Osteoblast (primary cell): ENCODE measurements around the gene DSCAML1. TPM values are rescaled to one million over a fixed set of nuclear protein-coding genes. Genes with fewer than 3 reads are reported as not detected.

Experiments
- DNase-seq: peaks from one replicate; pipeline ENCODE4 v3.0.0; 2011; ENCODE audit warnings: low spot score, mixed read lengths; ENCODE audit not compliant: insufficient read length; ENCODE audit errors: missing footprints
- H2AFZ ChIP-seq: 2 replicates; pipeline ENCODE4 v1.6.0; 2011; ENCODE audit warnings: mild to moderate bottlenecking, low read length
- H3K27ac ChIP-seq: 2 replicates; pipeline ENCODE4 v1.5.1; 2011; ENCODE audit warnings: mild to moderate bottlenecking, low read depth, low read length, moderate library complexity
- H3K27me3 ChIP-seq: 2 replicates; pipeline ENCODE4 v1.6.0; 2012; ENCODE audit warnings: mild to moderate bottlenecking, control low read depth, inconsistent platforms, low read length, moderate library complexity; ENCODE audit not compliant: insufficient read depth
- H3K36me3 ChIP-seq: 2 replicates; pipeline ENCODE4 v1.5.1; 2011; ENCODE audit warnings: mild to moderate bottlenecking, low read length, control low read depth, moderate library complexity; ENCODE audit not compliant: insufficient read depth
- H3K4me1 ChIP-seq: 2 replicates; pipeline ENCODE4 v1.5.1; 2011; ENCODE audit warnings: mild to moderate bottlenecking, low read length, control low read depth, moderate library complexity; ENCODE audit not compliant: insufficient read depth
- H3K4me2 ChIP-seq: 2 replicates; pipeline ENCODE4 v1.6.0; 2011; ENCODE audit warnings: mild to moderate bottlenecking, low read length; ENCODE audit not compliant: insufficient read depth
- H3K4me3 ChIP-seq: fragments of 200-600 bp; sonication (generic); 3 replicates; pipeline ENCODE4 v1.5.1; 2012; ENCODE audit warnings: mild to moderate bottlenecking, low read length, inconsistent platforms; ENCODE audit not compliant: insufficient read depth
- H3K79me2 ChIP-seq: 2 replicates; pipeline ENCODE4 v1.6.0; 2012; ENCODE audit warnings: mild to moderate bottlenecking, low read length, control low read depth, inconsistent platforms; ENCODE audit not compliant: insufficient read depth
- H3K9me3 ChIP-seq: 2 replicates; pipeline ENCODE4 v1.5.1; 2011; ENCODE audit warnings: low read depth, low read length, control low read depth
- H4K20me1 ChIP-seq: 2 replicates; pipeline ENCODE4 v1.6.0; 2012; ENCODE audit warnings: mild to moderate bottlenecking, low read length, control low read depth; ENCODE audit not compliant: insufficient read depth
- total RNA-seq: library from RNA; depleted of rRNA; stranded (reverse); fragments of >200 nt; gene quantifications from 2 replicates; pipeline ENCODE4 v1.2.3, GENCODE V29; 2012
- TF ChIP-seq, protein P1 (sequence below): IDR thresholded peaks from 2 replicates; pipeline ENCODE4 v1.5.1; 2011; ENCODE audit warnings: mild to moderate bottlenecking, low read depth, low read length, moderate library complexity; ENCODE audit errors: extremely low read depth

Gene DSCAML1
- total RNA-seq, 1 donor = not detected

GRCh38 chr11:117396970-117397369 is 400.0 kb downstream of the DSCAML1 start:
- Histone ChIP-seq H3K27ac (no peak overlapping the region), H3K9me3 (no peaks in the 10 kb centered on the region), H3K4me2 (no peak overlapping the region), H2AFZ (no peak overlapping the region), H4K20me1 (peaks cover 3% of the 10 kb centered on the region), H3K36me3 (peaks cover 59% of the 10 kb centered on the region), H3K4me1 (no peaks in the 10 kb centered on the region), H3K4me3 (no peak overlapping the region), H3K79me2 (no peaks in the 10 kb centered on the region), H3K27me3 (no peaks in the 10 kb centered on the region)
- DNase-seq = peak; percentile 31
- TF ChIP-seq, protein P1, sequence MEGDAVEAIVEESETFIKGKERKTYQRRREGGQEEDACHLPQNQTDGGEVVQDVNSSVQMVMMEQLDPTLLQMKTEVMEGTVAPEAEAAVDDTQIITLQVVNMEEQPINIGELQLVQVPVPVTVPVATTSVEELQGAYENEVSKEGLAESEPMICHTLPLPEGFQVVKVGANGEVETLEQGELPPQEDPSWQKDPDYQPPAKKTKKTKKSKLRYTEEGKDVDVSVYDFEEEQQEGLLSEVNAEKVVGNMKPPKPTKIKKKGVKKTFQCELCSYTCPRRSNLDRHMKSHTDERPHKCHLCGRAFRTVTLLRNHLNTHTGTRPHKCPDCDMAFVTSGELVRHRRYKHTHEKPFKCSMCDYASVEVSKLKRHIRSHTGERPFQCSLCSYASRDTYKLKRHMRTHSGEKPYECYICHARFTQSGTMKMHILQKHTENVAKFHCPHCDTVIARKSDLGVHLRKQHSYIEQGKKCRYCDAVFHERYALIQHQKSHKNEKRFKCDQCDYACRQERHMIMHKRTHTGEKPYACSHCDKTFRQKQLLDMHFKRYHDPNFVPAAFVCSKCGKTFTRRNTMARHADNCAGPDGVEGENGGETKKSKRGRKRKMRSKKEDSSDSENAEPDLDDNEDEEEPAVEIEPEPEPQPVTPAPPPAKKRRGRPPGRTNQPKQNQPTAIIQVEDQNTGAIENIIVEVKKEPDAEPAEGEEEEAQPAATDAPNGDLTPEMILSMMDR = no peak

DNA sequence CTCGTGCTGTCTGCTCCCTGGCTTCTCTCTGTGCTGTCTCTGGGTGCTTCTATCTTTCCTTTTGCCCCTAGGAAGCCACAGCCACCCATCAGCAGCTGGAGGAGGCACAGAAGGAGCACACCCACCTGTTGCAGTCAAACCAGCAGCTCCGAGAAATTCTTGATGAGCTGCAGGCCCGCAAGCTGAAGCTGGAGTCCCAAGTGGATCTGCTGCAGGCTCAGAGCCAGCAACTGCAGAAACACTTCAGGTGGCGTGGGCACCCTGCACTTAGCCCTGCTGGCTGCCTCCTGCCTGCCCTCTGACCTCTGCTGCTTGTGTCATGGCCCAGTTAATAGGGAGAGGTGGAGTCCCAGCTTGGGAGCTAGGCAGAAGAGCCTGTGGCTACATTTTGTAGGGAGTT is 401.5 kb downstream of the DSCAML1 start:
- Histone ChIP-seq H3K4me2 (no peak overlapping the region), H3K27me3 (no peaks in the 10 kb centered on the region), H3K27ac (no peak overlapping the region), H3K79me2 (no peaks in the 10 kb centered on the region), H3K4me3 (no peak overlapping the region), H3K9me3 (no peaks in the 10 kb centered on the region), H3K4me1 (no peaks in the 10 kb centered on the region), H2AFZ (no peak overlapping the region), H3K36me3 (peaks cover 72% of the 10 kb centered on the region), H4K20me1 (peaks cover 4% of the 10 kb centered on the region)
- DNase-seq = peak; percentile 0
- TF ChIP-seq, protein P1 = no peak

DNA sequence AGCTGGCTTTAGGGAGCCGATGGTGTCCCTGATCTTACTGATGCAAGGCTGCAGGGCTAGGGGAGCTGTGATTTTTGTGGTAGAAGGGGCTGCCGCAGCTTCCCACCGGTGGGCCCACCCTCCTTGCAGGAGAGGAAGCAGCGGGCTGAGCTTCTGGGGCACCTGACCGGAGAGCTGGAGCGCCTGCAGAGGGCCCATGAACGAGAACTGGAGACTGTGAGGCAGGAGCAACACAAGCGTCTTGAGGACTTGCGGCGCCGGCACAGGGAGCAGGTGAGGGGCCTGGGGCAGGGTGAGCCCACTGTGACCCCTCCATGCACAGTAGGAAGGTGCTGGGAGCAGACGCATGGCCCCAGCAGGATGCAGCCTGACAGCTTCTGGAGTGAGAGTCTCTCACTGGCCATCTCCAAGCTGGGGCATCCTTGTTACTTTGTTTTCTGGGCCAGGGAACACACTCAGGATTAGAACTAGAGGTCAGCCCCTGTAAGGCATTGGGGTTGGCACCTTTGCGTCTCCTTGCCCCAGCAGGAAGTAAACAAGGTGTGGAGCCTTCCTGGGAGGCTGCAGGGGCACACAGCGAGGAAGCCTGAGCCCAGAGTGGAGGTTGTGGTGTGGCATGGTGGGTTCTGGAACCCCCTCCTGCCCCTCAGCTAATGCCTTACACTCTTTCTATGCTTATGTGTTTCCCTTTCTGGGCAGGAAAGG is 402.6 kb downstream of the DSCAML1 start:
- H3K9me3 ChIP-seq = no peaks in the 10 kb centered on the region
- H3K27me3 ChIP-seq = no peaks in the 10 kb centered on the region
- no peak overlapping the region for H3K27ac ChIP-seq
- DNase-seq = peak; percentile 42
- H3K4me1 ChIP-seq = peaks cover 4% of the 10 kb centered on the region
- peaks cover 72% of the 10 kb centered on the region for H3K36me3 ChIP-seq
- peaks cover 4% of the 10 kb centered on the region for H4K20me1 ChIP-seq
- TF ChIP-seq, protein P1 = no peak
- no peak overlapping the region for H3K4me2 ChIP-seq
- no peak overlapping the region for H3K4me3 ChIP-seq
- no peak overlapping the region for H2AFZ ChIP-seq
- no peaks in the 10 kb centered on the region for H3K79me2 ChIP-seq

- H3K79me2 ChIP-seq = no peaks in the 10 kb centered on the region
- TF ChIP-seq, protein P1 = no peak
- peaks cover 67% of the 10 kb centered on the region for H3K36me3 ChIP-seq
- peaks cover 16% of the 10 kb centered on the region for H3K4me1 ChIP-seq
- no peak overlapping the region for H2AFZ ChIP-seq
- DNase-seq = no peak
- no peaks in the 10 kb centered on the region for H3K27me3 ChIP-seq
- no peak overlapping the region for H3K4me3 ChIP-seq
- H3K4me2 ChIP-seq = no peak overlapping the region
- no peak overlapping the region for H3K27ac ChIP-seq
- H4K20me1 ChIP-seq = peaks cover 4% of the 10 kb centered on the region
- H3K9me3 ChIP-seq = no peaks in the 10 kb centered on the region
Measured at GRCh38 chr11:117392979-117393378, 404.0 kb downstream of the DSCAML1 start.
